PC-9 (cell line): ENCODE measurements around the gene NUDT5.

Experiments
- EZH2 ChIP-seq: fragments of 200-600 bp; sonication (generic); IDR thresholded peaks from 2 replicates; pipeline ENCODE4 v1.8.0; 2017; ENCODE audit warnings: antibody characterized with exemption, low read depth
- TF ChIP-seq, protein P1 (sequence below): fragments of 200-600 bp; sonication (generic); conservative IDR thresholded peaks from 2 replicates; pipeline ENCODE4 v1.6.1; 2017; ENCODE audit warnings: mixed run types, antibody characterized with exemption, mild to moderate bottlenecking, moderate library complexity

DNA sequence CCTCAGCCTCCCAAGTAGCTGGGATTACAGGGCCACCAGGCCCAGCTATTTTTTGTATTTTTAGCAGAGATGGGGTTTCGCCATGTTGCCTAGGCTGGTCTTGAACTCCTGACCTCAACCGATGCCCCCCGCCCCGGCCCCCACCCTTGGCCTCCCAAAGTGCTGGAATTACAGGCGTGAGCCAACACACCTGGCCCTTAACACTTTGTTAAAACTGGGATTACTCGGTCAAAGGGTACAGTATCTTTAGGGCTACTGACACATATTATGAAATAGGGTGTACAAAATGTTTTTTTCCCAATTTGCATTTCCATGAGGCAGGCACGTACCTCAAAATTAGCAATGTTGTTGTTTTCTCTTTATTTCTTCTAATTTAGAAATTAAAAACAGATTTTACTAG, 11.5 kb downstream of the NUDT5 start:
- TF ChIP-seq, protein P1, sequence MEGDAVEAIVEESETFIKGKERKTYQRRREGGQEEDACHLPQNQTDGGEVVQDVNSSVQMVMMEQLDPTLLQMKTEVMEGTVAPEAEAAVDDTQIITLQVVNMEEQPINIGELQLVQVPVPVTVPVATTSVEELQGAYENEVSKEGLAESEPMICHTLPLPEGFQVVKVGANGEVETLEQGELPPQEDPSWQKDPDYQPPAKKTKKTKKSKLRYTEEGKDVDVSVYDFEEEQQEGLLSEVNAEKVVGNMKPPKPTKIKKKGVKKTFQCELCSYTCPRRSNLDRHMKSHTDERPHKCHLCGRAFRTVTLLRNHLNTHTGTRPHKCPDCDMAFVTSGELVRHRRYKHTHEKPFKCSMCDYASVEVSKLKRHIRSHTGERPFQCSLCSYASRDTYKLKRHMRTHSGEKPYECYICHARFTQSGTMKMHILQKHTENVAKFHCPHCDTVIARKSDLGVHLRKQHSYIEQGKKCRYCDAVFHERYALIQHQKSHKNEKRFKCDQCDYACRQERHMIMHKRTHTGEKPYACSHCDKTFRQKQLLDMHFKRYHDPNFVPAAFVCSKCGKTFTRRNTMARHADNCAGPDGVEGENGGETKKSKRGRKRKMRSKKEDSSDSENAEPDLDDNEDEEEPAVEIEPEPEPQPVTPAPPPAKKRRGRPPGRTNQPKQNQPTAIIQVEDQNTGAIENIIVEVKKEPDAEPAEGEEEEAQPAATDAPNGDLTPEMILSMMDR: no peak
- TF ChIP-seq EZH2: no peak
